HepG2 (cell line): Measurements from ENCODE around the gene PHLDB1. TPM values are rescaled to one million over a fixed set of nuclear protein-coding genes. Genes with fewer than 3 reads are reported as not detected.

Source experiments
- ASH2L ChIP-seq: fragments of 300-600, 200-600 bp; sonication (generic); IDR thresholded peaks from 2 replicates; pipeline ENCODE4 v1.7.0; 2017; ENCODE audit warnings: low read depth, mild to moderate bottlenecking, moderate library complexity, mixed read lengths, low read length; ENCODE audit not compliant: insufficient read length
- ATF7-NPFF ChIP-seq: sonication (generic); formaldehyde crosslinking; IDR thresholded peaks from 2 replicates; pipeline ENCODE4 v1.8.1; 2023; ENCODE audit warnings: mild to moderate bottlenecking, low read depth, missing genetic modification reagents, moderate library complexity
- BORCS8-MEF2B ChIP-seq: sonication (generic); formaldehyde crosslinking; IDR thresholded peaks from 2 replicates; pipeline ENCODE4 v1.8.0; 2022; ENCODE audit warnings: mild to moderate bottlenecking, missing genetic modification reagents
- DZIP1 ChIP-seq: sonication (generic); formaldehyde crosslinking; IDR thresholded peaks from 2 replicates; pipeline ENCODE4 v1.5.0; 2020; ENCODE audit warnings: mild to moderate bottlenecking, missing genetic modification reagents
- MEIS2 ChIP-seq: sonication (generic); formaldehyde crosslinking; IDR thresholded peaks from 2 replicates; pipeline ENCODE4 v1.9.0; 2021; ENCODE audit warnings: mild to moderate bottlenecking, missing genetic modification reagents
- MXD4 ChIP-seq: IDR thresholded peaks from 2 replicates; pipeline ENCODE4 v1.6.1; 2016; ENCODE audit warnings: mild to moderate bottlenecking, missing biosample characterization, missing genetic modification reagents
- PHB2 ChIP-seq: fragments of 450-650 bp; IDR thresholded peaks from 2 replicates; pipeline ENCODE4 v1.6.1; 2018; ENCODE audit not compliant: partially characterized antibody
- RFX5 ChIP-seq: IDR thresholded peaks from 2 replicates; pipeline ENCODE4 v1.6.1; 2011; ENCODE audit warnings: low read depth, low read length, improper control_type of control experiment
- SALL1 ChIP-seq: sonication (generic); formaldehyde crosslinking; IDR thresholded peaks from 2 replicates; pipeline ENCODE4 v1.8.0; 2022; ENCODE audit warnings: mild to moderate bottlenecking, missing genetic modification reagents
- SAP130 ChIP-seq: IDR thresholded peaks from 2 replicates; pipeline ENCODE4 v1.6.1; 2016; ENCODE audit warnings: low read depth
- SCMH1 ChIP-seq: sonication (generic); formaldehyde crosslinking; IDR thresholded peaks from 2 replicates; pipeline ENCODE4 v1.9.0; 2021; ENCODE audit warnings: missing genetic modification reagents, mild to moderate bottlenecking, borderline replicate concordance
- SMARCE1 ChIP-seq: fragments of 450-650 bp; IDR thresholded peaks from 2 replicates; pipeline ENCODE4 v1.6.1; 2017; ENCODE audit warnings: borderline replicate concordance
- SP140L ChIP-seq: sonication (generic); formaldehyde crosslinking; IDR thresholded peaks from 2 replicates; pipeline ENCODE4 v1.4.0; 2020; ENCODE audit warnings: missing genetic modification reagents, borderline replicate concordance
- ZBTB37 ChIP-seq: sonication (generic); formaldehyde crosslinking; IDR thresholded peaks from 2 replicates; pipeline ENCODE4 v1.4.0; 2020; ENCODE audit warnings: mild to moderate bottlenecking, missing genetic modification reagents
- ZBTB8A ChIP-seq: sonication (generic); formaldehyde crosslinking; IDR thresholded peaks from 2 replicates; pipeline ENCODE4 v1.4.0; 2020; ENCODE audit warnings: mild to moderate bottlenecking, low read depth, missing genetic modification reagents, borderline replicate concordance
- ZIK1 ChIP-seq: sonication (generic); formaldehyde crosslinking; IDR thresholded peaks from 2 replicates; pipeline ENCODE4 v1.5.0; 2020; ENCODE audit warnings: mild to moderate bottlenecking, low read depth, missing genetic modification reagents, borderline replicate concordance
- ZNF136 ChIP-seq: sonication (generic); formaldehyde crosslinking; IDR thresholded peaks from 2 replicates; pipeline ENCODE4 v1.8.1; 2022; ENCODE audit warnings: low read depth, mild to moderate bottlenecking, moderate library complexity, missing genetic modification reagents
- ZNF180 ChIP-seq: sonication (generic); formaldehyde crosslinking; IDR thresholded peaks from 2 replicates; pipeline ENCODE4 v1.4.0; 2020; ENCODE audit warnings: low read depth, missing genetic modification reagents, borderline replicate concordance
- ZNF362 ChIP-seq: sonication (generic); formaldehyde crosslinking; IDR thresholded peaks from 2 replicates; pipeline ENCODE4 v1.4.0; 2020; ENCODE audit warnings: missing genetic modification reagents, mild to moderate bottlenecking, borderline replicate concordance
- ZNF510 ChIP-seq: sonication (generic); formaldehyde crosslinking; IDR thresholded peaks from 2 replicates; pipeline ENCODE4 v1.4.0; 2020; ENCODE audit warnings: low read depth, mild to moderate bottlenecking, missing genetic modification reagents
- ZNF770 ChIP-seq: sonication (generic); formaldehyde crosslinking; IDR thresholded peaks from 2 replicates; pipeline ENCODE4 v1.5.0; 2020; ENCODE audit warnings: mild to moderate bottlenecking, missing genetic modification reagents
- ZNF816 ChIP-seq: sonication (generic); formaldehyde crosslinking; IDR thresholded peaks from 2 replicates; pipeline ENCODE4 v1.8.0; 2022; ENCODE audit warnings: missing genetic modification reagents, mild to moderate bottlenecking, borderline replicate concordance
- polyA plus RNA-seq, 8 experiments: library from polyadenylated mRNA; depleted of rRNA in 3 of 8; stranded (reverse) in 7 of 8; unstranded in 1 of 8; fragments of >200 nt; fragmentation: Illumina TruSeq in 4 of 8; extraction: Trizol in 4 of 8; gene quantifications; 2 replicates each; pipeline versions ENCODE4 v1.2.1 to v1.2.3, GENCODE V29; 2011 to 2016; ENCODE audit warnings: low read depth in 4 of 8, missing spikeins in 1 of 8, mixed read lengths in 1 of 8; ENCODE audit not compliant: insufficient read depth in 1 of 8
- total RNA-seq, 5 experiments: library from RNA; depleted of rRNA; stranded (reverse); fragments of >200 nt; fragmentation: Illumina TruSeq; extraction: Trizol; gene quantifications; 2 replicates each; pipeline ENCODE4 v1.2.3, GENCODE V29; 2016; ENCODE audit warnings: low read depth in 1 of 5

Gene PHLDB1
- total and polyA plus RNA-seq, 2 of the 13 experiments (the other 11 are each of a cell fraction or from before 2014, with no cell fraction given), result 13.8 to 14.2 TPM

- no peak for TF ChIP-seq DZIP1 (CRISPR knock-in tag)
- no peak for TF ChIP-seq SMARCE1
- TF ChIP-seq SP140L (CRISPR knock-in tag), result no peak
- TF ChIP-seq ZNF180 (CRISPR knock-in tag), result no peak
- no peak for TF ChIP-seq MXD4
- TF ChIP-seq ATF7-NPFF, result no peak; the same call in 1 of the 2 replicates
- TF ChIP-seq ZNF816 (CRISPR knock-in tag), result no peak
- TF ChIP-seq ZNF510 (CRISPR knock-in tag), result peak; percentile 77; the same call in 1 of the 2 replicates
- TF ChIP-seq RFX5, result 0 out of 2 replicates have a peak, but pooled peaks have one; percentile 9
- no peak for TF ChIP-seq SCMH1 (CRISPR knock-in tag)
- peak; percentile 77 for TF ChIP-seq BORCS8-MEF2B (CRISPR knock-in tag)
- peak; percentile 76 for TF ChIP-seq ZNF770 (CRISPR knock-in tag)
- TF ChIP-seq ZNF362 (CRISPR knock-in tag), result peak; percentile 50; the same call in 1 of the 2 replicates
- peak; percentile 52 for TF ChIP-seq ASH2L
- TF ChIP-seq SALL1 (CRISPR knock-in tag), result peak; percentile 81
- TF ChIP-seq ZBTB8A, result no peak
- no peak for TF ChIP-seq ZBTB37 (CRISPR knock-in tag)
- peak; percentile 72; the same call in 1 of the 2 replicates for TF ChIP-seq MEIS2 (CRISPR knock-in tag)
- peak; percentile 55 for TF ChIP-seq SAP130
- TF ChIP-seq PHB2, result no peak
- no peak; the same call in 1 of the 2 replicates for TF ChIP-seq ZIK1 (CRISPR knock-in tag)
- TF ChIP-seq ZNF136 (CRISPR knock-in tag), result no peak; the same call in 1 of the 2 replicates
Observed at GRCh38 chr11:118689852-118690552, 82.6 kb downstream of the PHLDB1 start (continued).
